HepG2 (cell line): ENCODE results near the gene LRPPRC. TPM values are rescaled to one million over a fixed set of nuclear protein-coding genes. Genes with fewer than 3 reads are reported as not detected.
A peak's percentile ranks its signal among the peaks of the same experiment; 100 is the strongest.

Source experiments
- ATF7 ChIP-seq, 2 experiments: fragments of 450-650 bp in 1 of 2; sonication (generic) in 1 of 2; formaldehyde crosslinking in 1 of 2; IDR thresholded peaks; 2 replicates each; pipeline versions ENCODE4 v1.4.0 to v1.6.1; 2016 to 2020; ENCODE audit warnings: antibody characterized with exemption in 1 of 2, mild to moderate bottlenecking in 1 of 2, missing genetic modification reagents in 1 of 2
- CREB1 ChIP-seq, 2 experiments: fragments of 450-650 bp in 1 of 2; IDR thresholded peaks; 2 replicates each; pipeline ENCODE4 v1.6.1; 2016 to 2017; ENCODE audit warnings: control low read depth in 1 of 2, mild to moderate bottlenecking in 1 of 2, missing compliant biosample characterization in 1 of 2, missing genetic modification characterization in 1 of 2
- CREM ChIP-seq, 2 experiments: sonication (generic) in 1 of 2; formaldehyde crosslinking in 1 of 2; IDR thresholded peaks; 2 replicates each; pipeline versions ENCODE4 v1.4.0 to v1.6.1; 2016 to 2020; ENCODE audit warnings: antibody characterized with exemption in 1 of 2, mild to moderate bottlenecking in 1 of 2, missing genetic modification reagents in 1 of 2
- DPF2 ChIP-seq: sonication (generic); formaldehyde crosslinking; IDR thresholded peaks from 2 replicates; pipeline ENCODE4 v1.4.0; 2020; ENCODE audit warnings: mild to moderate bottlenecking, low read depth, missing genetic modification reagents, borderline replicate concordance
- FOSL2 ChIP-seq: sonication (generic); formaldehyde crosslinking; IDR thresholded peaks from 2 replicates; pipeline ENCODE4 v1.4.0; 2020; ENCODE audit warnings: missing genetic modification reagents
- FOXJ3 ChIP-seq: sonication (generic); formaldehyde crosslinking; IDR thresholded peaks from 2 replicates; pipeline ENCODE4 v1.4.0; 2020; ENCODE audit warnings: missing genetic modification reagents, mild to moderate bottlenecking, borderline replicate concordance
- KDM6A ChIP-seq: IDR thresholded peaks from 2 replicates; pipeline ENCODE4 v1.6.1; 2016; ENCODE audit warnings: low read depth
- ONECUT2 ChIP-seq: sonication (generic); formaldehyde crosslinking; IDR thresholded peaks from 2 replicates; pipeline ENCODE4 v1.4.0; 2020; ENCODE audit warnings: missing genetic modification reagents
- PAF1 ChIP-seq: IDR thresholded peaks from 2 replicates; pipeline ENCODE4 v1.6.1; 2016; ENCODE audit warnings: missing genetic modification reagents, missing compliant biosample characterization
- PBX3 ChIP-seq: sonication (generic); formaldehyde crosslinking; IDR thresholded peaks from 2 replicates; pipeline ENCODE4 v1.8.1; 2023; ENCODE audit warnings: missing genetic modification reagents, inconsistent platforms, borderline replicate concordance
- SALL1 ChIP-seq: sonication (generic); formaldehyde crosslinking; IDR thresholded peaks from 2 replicates; pipeline ENCODE4 v1.8.0; 2022; ENCODE audit warnings: mild to moderate bottlenecking, missing genetic modification reagents
- SNAPC2 ChIP-seq: sonication (generic); formaldehyde crosslinking; IDR thresholded peaks from 2 replicates; pipeline ENCODE4 v1.8.1; 2022; ENCODE audit warnings: mild to moderate bottlenecking, missing genetic modification reagents
- WIZ ChIP-seq: sonication (generic); formaldehyde crosslinking; IDR thresholded peaks from 2 replicates; pipeline ENCODE4 v1.5.1; 2020; ENCODE audit warnings: mild to moderate bottlenecking, missing genetic modification reagents
- ZBTB20 ChIP-seq: sonication (generic); formaldehyde crosslinking; IDR thresholded peaks from 2 replicates; pipeline ENCODE4 v1.8.1; 2023; ENCODE audit warnings: missing genetic modification reagents, low read depth, mild to moderate bottlenecking, borderline replicate concordance
- ZFX ChIP-seq: sonication (generic); formaldehyde crosslinking; IDR thresholded peaks from 2 replicates; pipeline ENCODE4 v1.4.0; 2020; ENCODE audit warnings: mild to moderate bottlenecking, low read depth, missing genetic modification reagents, moderate library complexity
- ZNF235 ChIP-seq: sonication (generic); formaldehyde crosslinking; IDR thresholded peaks from 2 replicates; pipeline ENCODE4 v1.8.1; 2023; ENCODE audit warnings: mild to moderate bottlenecking, missing genetic modification reagents, borderline replicate concordance
- ZNF333 ChIP-seq: sonication (generic); formaldehyde crosslinking; IDR thresholded peaks from 2 replicates; pipeline ENCODE4 v1.4.0; 2020; ENCODE audit warnings: mild to moderate bottlenecking, missing genetic modification reagents, borderline replicate concordance
- ZNF556 ChIP-seq: sonication (generic); formaldehyde crosslinking; IDR thresholded peaks from 2 replicates; pipeline ENCODE4 v1.4.0; 2020; ENCODE audit warnings: mild to moderate bottlenecking, missing genetic modification reagents, borderline replicate concordance
- ZNF839 ChIP-seq: sonication (generic); formaldehyde crosslinking; IDR thresholded peaks from 2 replicates; pipeline ENCODE4 v1.4.0; 2020; ENCODE audit warnings: missing genetic modification reagents, mild to moderate bottlenecking, borderline replicate concordance
- polyA plus RNA-seq, 8 experiments: library from polyadenylated mRNA; depleted of rRNA in 3 of 8; stranded (reverse) in 7 of 8; unstranded in 1 of 8; fragments of >200 nt; fragmentation: Illumina TruSeq in 4 of 8; extraction: Trizol in 4 of 8; gene quantifications; 2 replicates each; pipeline versions ENCODE4 v1.2.1 to v1.2.3, GENCODE V29; 2011 to 2016; ENCODE audit warnings: low read depth in 4 of 8, missing spikeins in 1 of 8, mixed read lengths in 1 of 8; ENCODE audit not compliant: insufficient read depth in 1 of 8
- total RNA-seq, 5 experiments: library from RNA; depleted of rRNA; stranded (reverse); fragments of >200 nt; fragmentation: Illumina TruSeq; extraction: Trizol; gene quantifications; 2 replicates each; pipeline ENCODE4 v1.2.3, GENCODE V29; 2016; ENCODE audit warnings: low read depth in 1 of 5
- TF ChIP-seq, protein P1 (sequence below): IDR thresholded peaks from 2 replicates; pipeline ENCODE4 v1.6.1; 2016; ENCODE audit warnings: low read depth, control low read depth
- TF ChIP-seq, protein P2 (sequence below): sonication (generic); formaldehyde crosslinking; IDR thresholded peaks from 2 replicates; pipeline ENCODE4 v1.4.0; 2020; ENCODE audit warnings: missing genetic modification reagents
- TF ChIP-seq, protein P3 (sequence below): sonication (generic); formaldehyde crosslinking; conservative IDR thresholded peaks from 2 replicates; pipeline ENCODE4 v1.8.1; 2023; ENCODE audit warnings: missing genetic modification reagents

LRPPRC gene
- total and polyA plus RNA-seq, 2 of the 13 experiments (the other 11 are each of a cell fraction or from before 2014, with no cell fraction given): 117 to 167 TPM

- TF ChIP-seq CREB1 (IDR thresholded peaks at IDR 0.05) (peak; percentile 37; the same call in 1 of the 2 replicates), CREB1 (CRISPR knock-in tag; IDR thresholded peaks at IDR 0.05) (peak; percentile 79; the same call in 1 of the 2 replicates), ZNF839 (CRISPR knock-in tag) (peak; percentile 75; the same call in 1 of the 2 replicates), ZFX (peak; percentile 90), WIZ (no peak), FOXJ3 (CRISPR knock-in tag) (no peak; the same call in 1 of the 2 replicates), ZNF333 (CRISPR knock-in tag) (peak; percentile 16; the same call in 1 of the 2 replicates), PBX3 (CRISPR knock-in tag) (no peak), FOSL2 (CRISPR knock-in tag) (no peak; the same call in 1 of the 2 replicates), SNAPC2 (CRISPR knock-in tag) (no peak), KDM6A (CRISPR knock-in tag) (0 out of 2 replicates have a peak, but pooled peaks have one; percentile 8), CREM (IDR thresholded peaks at IDR 0.05) (peak; percentile 90), CREM (CRISPR knock-in tag; IDR thresholded peaks at IDR 0.05) (no peak), ZNF556 (peak; percentile 32; the same call in 1 of the 2 replicates), ZNF235 (CRISPR knock-in tag) (0 out of 2 replicates have a peak, but pooled peaks have one; percentile 18), ZBTB20 (CRISPR knock-in tag) (peak; percentile 75), ONECUT2 (no peak), SALL1 (peak; percentile 48), ATF7 (IDR thresholded peaks at IDR 0.05) (peak; percentile 95), ATF7 (CRISPR knock-in tag; IDR thresholded peaks at IDR 0.05) (peak; percentile 65; the same call in 1 of the 2 replicates), PAF1 (CRISPR knock-in tag) (no peak), DPF2 (no peak)
- TF ChIP-seq, protein P1, sequence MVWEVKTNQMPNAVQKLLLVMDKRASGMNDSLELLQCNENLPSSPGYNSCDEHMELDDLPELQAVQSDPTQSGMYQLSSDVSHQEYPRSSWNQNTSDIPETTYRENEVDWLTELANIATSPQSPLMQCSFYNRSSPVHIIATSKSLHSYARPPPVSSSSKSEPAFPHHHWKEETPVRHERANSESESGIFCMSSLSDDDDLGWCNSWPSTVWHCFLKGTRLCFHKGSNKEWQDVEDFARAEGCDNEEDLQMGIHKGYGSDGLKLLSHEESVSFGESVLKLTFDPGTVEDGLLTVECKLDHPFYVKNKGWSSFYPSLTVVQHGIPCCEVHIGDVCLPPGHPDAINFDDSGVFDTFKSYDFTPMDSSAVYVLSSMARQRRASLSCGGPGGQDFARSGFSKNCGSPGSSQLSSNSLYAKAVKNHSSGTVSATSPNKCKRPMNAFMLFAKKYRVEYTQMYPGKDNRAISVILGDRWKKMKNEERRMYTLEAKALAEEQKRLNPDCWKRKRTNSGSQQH (CRISPR knock-in tag): peak; percentile 92; the same call in 1 of the 2 replicates
- TF ChIP-seq, protein P2, sequence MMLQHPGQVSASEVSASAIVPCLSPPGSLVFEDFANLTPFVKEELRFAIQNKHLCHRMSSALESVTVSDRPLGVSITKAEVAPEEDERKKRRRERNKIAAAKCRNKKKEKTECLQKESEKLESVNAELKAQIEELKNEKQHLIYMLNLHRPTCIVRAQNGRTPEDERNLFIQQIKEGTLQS: 0 out of 2 replicates have a peak, but pooled peaks have one; percentile 31
- TF ChIP-seq, protein P3, sequence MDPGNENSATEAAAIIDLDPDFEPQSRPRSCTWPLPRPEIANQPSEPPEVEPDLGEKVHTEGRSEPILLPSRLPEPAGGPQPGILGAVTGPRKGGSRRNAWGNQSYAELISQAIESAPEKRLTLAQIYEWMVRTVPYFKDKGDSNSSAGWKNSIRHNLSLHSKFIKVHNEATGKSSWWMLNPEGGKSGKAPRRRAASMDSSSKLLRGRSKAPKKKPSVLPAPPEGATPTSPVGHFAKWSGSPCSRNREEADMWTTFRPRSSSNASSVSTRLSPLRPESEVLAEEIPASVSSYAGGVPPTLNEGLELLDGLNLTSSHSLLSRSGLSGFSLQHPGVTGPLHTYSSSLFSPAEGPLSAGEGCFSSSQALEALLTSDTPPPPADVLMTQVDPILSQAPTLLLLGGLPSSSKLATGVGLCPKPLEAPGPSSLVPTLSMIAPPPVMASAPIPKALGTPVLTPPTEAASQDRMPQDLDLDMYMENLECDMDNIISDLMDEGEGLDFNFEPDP (CRISPR knock-in tag): no peak
These were observed at the start of gene LRPPRC (continued) for GRCh38 chr2:43995733-43996533.
